Stimulated activated CD8-positive, alpha-beta memory T cell treated with anti-CD3 and anti-CD28 coated beads, Interleukin-4, amount 100 ng/mL, for 24 hours (primary cell): ENCODE data around the gene EEPD1.

Source experiments
- DNase-seq: peaks from one replicate; pipeline ENCODE4 v3.0.0-alpha.2; 2020; ENCODE audit warnings: low read depth

EEPD1 gene

GRCh38 chr7:36154255-36155212, 1.5 kb downstream of the EEPD1 start:
- DNase-seq: no peak

- DNase-seq: no peak
Measured at GRCh38 chr7:36155811-36156361, 2.8 kb downstream of the EEPD1 start.

- no peak for DNase-seq
Measured at GRCh38 chr7:36157527-36158320, 4.7 kb downstream of the EEPD1 start.

GRCh38 chr7:36158321-36158605, 5.2 kb downstream of the EEPD1 start:
- DNase-seq: no peak

GRCh38 chr7:36159618-36160017, 6.6 kb downstream of the EEPD1 start:
- DNase-seq: no peak

- no peak for DNase-seq
Measured at GRCh38 chr7:36160313-36160712, 7.3 kb downstream of the EEPD1 start.

- no peak for DNase-seq
Measured at GRCh38 chr7:36161996-36162395, 8.9 kb downstream of the EEPD1 start.

GRCh38 chr7:36165059-36165458, 12.0 kb downstream of the EEPD1 start:
- DNase-seq: no peak

GRCh38 chr7:36165802-36166201, 12.7 kb downstream of the EEPD1 start:
- no peak for DNase-seq

GRCh38 chr7:36167403-36168050, 14.5 kb downstream of the EEPD1 start:
- DNase-seq: no peak

GRCh38 chr7:36171503-36171902, 18.4 kb downstream of the EEPD1 start:
- DNase-seq: no peak

GRCh38 chr7:36175886-36176285, 22.8 kb downstream of the EEPD1 start:
- DNase-seq: no peak

GRCh38 chr7:36176697-36177096, 23.6 kb downstream of the EEPD1 start:
- no peak for DNase-seq

GRCh38 chr7:36180121-36180520, 27.1 kb downstream of the EEPD1 start:
- DNase-seq: no peak

GRCh38 chr7:36181668-36182067, 28.6 kb downstream of the EEPD1 start:
- no peak for DNase-seq

GRCh38 chr7:36182854-36183604, 30.0 kb downstream of the EEPD1 start:
- DNase-seq: no peak

GRCh38 chr7:36185092-36185491, 32.0 kb downstream of the EEPD1 start:
- no peak for DNase-seq

- no peak for DNase-seq
Measured at GRCh38 chr7:36185756-36186155, 32.7 kb downstream of the EEPD1 start.

GRCh38 chr7:36186359-36187121, 33.5 kb downstream of the EEPD1 start:
- no peak for DNase-seq

- DNase-seq: no peak
Measured at GRCh38 chr7:36188266-36188665, 35.2 kb downstream of the EEPD1 start.

GRCh38 chr7:36188906-36189305, 35.9 kb downstream of the EEPD1 start:
- no peak for DNase-seq
